GM19438 (cell line): ENCODE results near the gene FBXO9.
"Not testable (repeated sequence)": the region's sequence is repeated elsewhere in the genome, so short reads cannot be mapped to it uniquely, and the experiment has no call there.

ENCODE experiments used
- ATAC-seq: cut with Tn5 transposase; IDR thresholded peaks from one replicate; pipeline ENCODE4 v1.9.1; 2021; ENCODE audit warnings: low read depth; ENCODE audit not compliant: unreplicated experiment

FBXO9 gene

GRCh38 chr6:53045891-53046673, 19.1 kb upstream of the FBXO9 start:
- no peak for ATAC-seq

- peak; percentile 80 for ATAC-seq
Measured at GRCh38 chr6:53048431-53049195, 16.6 kb upstream of the FBXO9 start.

GRCh38 chr6:53049415-53049814, 15.8 kb upstream of the FBXO9 start:
- no peak for ATAC-seq

- not testable (repeated sequence) for ATAC-seq
Measured at GRCh38 chr6:53052152-53052551, 13.1 kb upstream of the FBXO9 start.

GRCh38 chr6:53054532-53054931, 10.7 kb upstream of the FBXO9 start:
- ATAC-seq: no peak

- no peak for ATAC-seq
Measured at GRCh38 chr6:53055873-53056272, 9.3 kb upstream of the FBXO9 start.

- no peak for ATAC-seq
Measured at GRCh38 chr6:53056273-53056672, 8.9 kb upstream of the FBXO9 start.

- ATAC-seq: no peak
Measured at GRCh38 chr6:53058388-53059195, 6.6 kb upstream of the FBXO9 start.

- ATAC-seq: no peak
Measured at GRCh38 chr6:53059648-53060589, 5.3 kb upstream of the FBXO9 start.

- no peak for ATAC-seq
Measured at GRCh38 chr6:53062169-53062539, 3.0 kb upstream of the FBXO9 start.

GRCh38 chr6:53064255-53064654, 949 bp upstream of the FBXO9 start:
- ATAC-seq: not testable (repeated sequence)

- peak; percentile 66 for ATAC-seq
Measured at GRCh38 chr6:53064726-53065265, 408 bp upstream of the FBXO9 start.

- no peak for ATAC-seq
Measured at GRCh38 chr6:53066077-53066417, 843 bp downstream of the FBXO9 start.

GRCh38 chr6:53066874-53067706, 1.9 kb downstream of the FBXO9 start:
- no peak for ATAC-seq

- no peak for ATAC-seq
Measured at GRCh38 chr6:53067849-53068361, 2.7 kb downstream of the FBXO9 start.

- no peak for ATAC-seq
Measured at GRCh38 chr6:53069427-53069826, 4.2 kb downstream of the FBXO9 start.

GRCh38 chr6:53070806-53071205, 5.6 kb downstream of the FBXO9 start:
- no peak for ATAC-seq

- no peak for ATAC-seq
Measured at GRCh38 chr6:53074347-53074746, 9.1 kb downstream of the FBXO9 start.

GRCh38 chr6:53080813-53081212, 15.6 kb downstream of the FBXO9 start:
- ATAC-seq: no peak
